NCI-H82 treated with DMSO at 0.1 percent for 48 hours (cell line): ENCODE measurements around the gene RPS23.

Experiments
- DNase-seq: peaks from one replicate; lab custom pipeline; 2025; ENCODE audit not compliant: unreplicated experiment; lab: John Stamatoyannopoulos, UW

RPS23 gene

GRCh38 chr5:82246960-82247574 lies 31.1 kb downstream of the RPS23 start:
- DNase-seq, result no peak

GRCh38 chr5:82244854-82245635 lies 33.1 kb downstream of the RPS23 start:
- DNase-seq, result no peak

- peak; percentile 1 for DNase-seq
Observed at GRCh38 chr5:82244151-82244550, 34.0 kb downstream of the RPS23 start.

GRCh38 chr5:82234885-82235284 lies 43.3 kb downstream of the RPS23 start:
- no peak for DNase-seq

- peak; percentile 30 for DNase-seq
Observed at GRCh38 chr5:82225525-82226172, 52.5 kb downstream of the RPS23 start.
